ENCODE data around the gene CHCHD3. TPM values are rescaled to one million over a fixed set of nuclear protein-coding genes. Genes with fewer than 3 reads are reported as not detected.

The CHCHD3 gene
- polyA plus RNA-seq, 3 donors: 69.8 to 84.0 (median 76.4) TPM

GRCh38 chr7:132752431-132752830 lies 329.5 kb downstream of the CHCHD3 start:
- DNase-seq: no peak

GRCh38 chr7:132751244-132751647 lies 330.6 kb downstream of the CHCHD3 start:
- no peak for DNase-seq

- DNase-seq: peak; percentile 30
Measured at GRCh38 chr7:132750530-132751217, 331.2 kb downstream of the CHCHD3 start.

DNA sequence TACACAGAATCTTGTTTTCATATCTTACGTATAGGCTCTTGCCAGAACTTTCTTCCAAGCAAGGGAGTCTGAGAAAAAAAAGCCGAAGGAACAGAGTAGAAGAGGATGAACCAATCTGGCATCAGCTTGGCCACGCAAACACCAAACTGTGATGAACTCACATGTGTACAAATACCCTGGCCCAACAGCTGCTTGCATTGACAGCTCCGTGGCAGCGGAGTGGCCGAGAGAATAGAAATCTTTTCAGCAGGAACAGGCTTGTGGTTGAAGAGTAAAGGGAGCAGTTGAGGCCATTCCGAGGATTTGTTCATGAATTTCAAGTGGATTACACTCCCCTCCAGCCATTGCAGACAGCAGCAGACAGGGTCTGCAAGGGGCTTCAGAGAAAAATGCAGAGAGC lies 331.8 kb downstream of the CHCHD3 start:
- no peak for DNase-seq

DNA sequence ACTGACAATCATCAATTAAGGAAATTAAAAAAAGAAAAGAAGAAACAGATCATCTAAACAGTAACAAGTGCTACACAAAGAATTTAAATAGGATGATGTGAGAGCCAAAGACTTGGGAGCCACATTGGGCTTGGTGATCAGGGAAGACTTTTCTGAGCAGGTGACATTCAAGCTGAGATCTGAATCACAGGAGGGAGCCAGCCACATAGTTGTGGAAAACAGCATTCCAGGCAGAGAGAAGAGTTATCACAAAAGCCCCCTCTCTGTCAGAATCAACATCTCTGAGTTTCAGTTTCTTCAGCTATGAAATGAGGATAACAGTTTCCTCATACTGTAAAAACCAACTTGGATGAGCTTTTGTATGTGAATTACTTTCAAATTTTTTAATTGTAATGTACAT lies 336.4 kb downstream of the CHCHD3 start:
- DNase-seq: no peak

- DNase-seq: no peak
Measured at GRCh38 chr7:132743974-132744373, 337.9 kb downstream of the CHCHD3 start.

DNA sequence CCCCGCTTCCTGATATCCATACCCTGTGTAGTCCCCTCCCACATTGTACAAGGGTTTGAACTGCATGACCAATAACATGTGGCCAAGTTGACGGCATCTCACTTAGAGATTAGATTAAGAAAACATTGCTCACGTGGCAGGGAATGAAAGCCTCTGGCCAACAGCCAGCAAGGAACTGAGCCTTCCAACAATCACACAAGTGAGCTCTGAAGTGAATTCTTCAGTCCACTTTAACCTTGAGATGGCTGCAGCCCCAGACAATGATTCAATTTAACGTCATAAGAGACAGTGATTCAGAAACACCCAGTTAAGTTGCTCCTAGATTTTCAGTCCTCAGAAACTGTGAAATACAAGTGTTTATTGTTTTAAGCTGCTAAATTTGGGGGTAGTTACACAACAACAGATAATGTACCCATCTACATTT lies 339.7 kb downstream of the CHCHD3 start:
- no peak for DNase-seq

DNA sequence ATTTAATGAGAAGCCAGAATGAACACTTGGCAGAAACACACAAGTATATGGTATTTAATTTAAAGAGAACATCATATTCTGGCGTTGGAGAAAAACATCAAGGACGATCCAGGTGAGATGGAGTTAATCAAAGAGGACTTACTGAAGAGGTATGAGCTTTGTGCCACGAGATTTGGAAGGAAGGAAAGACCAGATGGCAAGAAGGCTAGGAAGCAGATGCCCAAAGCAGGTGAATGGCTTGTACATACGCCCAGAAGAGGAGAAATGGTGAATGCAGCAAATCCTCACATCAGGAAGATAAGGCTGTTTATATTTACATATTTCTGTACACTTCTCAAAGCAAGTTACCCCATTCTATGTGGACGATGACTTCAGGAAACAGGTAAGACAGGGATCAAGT lies 341.7 kb downstream of the CHCHD3 start:
- no peak for DNase-seq

DNA sequence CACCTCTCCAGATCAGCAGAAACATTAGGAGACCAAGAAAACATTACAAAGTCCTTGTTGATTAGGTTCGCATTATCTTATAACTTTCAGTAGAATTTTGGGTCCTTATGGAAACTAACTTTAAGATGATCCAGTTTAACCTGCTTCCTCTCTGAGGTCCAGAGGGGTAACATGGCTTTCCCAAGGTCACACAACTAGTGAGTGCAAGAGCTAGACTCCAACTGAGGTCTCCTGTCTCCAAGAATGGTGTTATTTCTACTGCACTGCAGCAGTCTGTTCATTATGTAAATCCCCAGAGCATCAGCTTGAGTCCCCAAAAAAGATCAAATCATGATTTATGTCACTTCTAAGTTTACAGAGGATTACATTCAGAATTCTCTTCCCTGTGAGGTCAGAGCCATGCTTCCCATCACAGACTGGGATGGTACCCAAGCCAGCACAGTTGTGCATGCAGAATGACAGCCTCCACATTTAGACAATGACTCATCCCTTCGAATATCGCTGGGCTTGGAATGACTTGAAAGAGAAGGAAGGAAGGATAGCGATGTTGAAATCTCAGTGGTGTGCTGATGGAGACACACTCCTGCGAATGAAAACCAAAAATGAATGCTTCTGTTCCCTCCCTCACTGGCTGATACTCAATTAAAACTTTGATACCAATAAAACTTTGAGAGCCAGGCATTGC lies 342.5 kb downstream of the CHCHD3 start:
- DNase-seq: no peak

DNA sequence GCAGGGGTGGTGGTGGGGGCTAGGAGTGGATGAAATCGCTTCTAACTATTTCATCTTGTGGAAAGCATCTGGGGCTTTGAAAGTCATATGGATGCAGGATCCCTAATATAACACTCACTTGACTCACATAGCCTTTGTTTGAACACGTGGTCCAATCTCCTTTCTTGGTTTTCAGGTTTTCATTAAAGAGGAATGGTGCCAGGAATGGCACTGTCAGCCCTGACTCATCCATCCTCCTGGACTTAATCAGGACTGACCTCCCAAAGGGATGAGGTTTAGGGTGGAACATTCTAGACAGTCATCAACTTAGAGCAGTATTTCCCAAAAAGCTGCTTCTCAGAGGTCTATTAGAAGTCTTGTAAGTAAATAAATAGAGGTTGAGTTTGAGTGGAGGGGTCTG lies 343.6 kb downstream of the CHCHD3 start:
- no peak for DNase-seq

GRCh38 chr7:132735476-132735875 lies 346.4 kb downstream of the CHCHD3 start:
- DNase-seq: peak; percentile 65

Other genes starting within 250 kb of the CHCHD3 start
- gene EXOC4, start 171.0 kb upstream of the CHCHD3 start, polyA plus RNA-seq (ENCODE audit: insufficient read length in 3 of 3): 10 to 100 TPM; 66.8 to 69.1 (median 67.4) TPM

Measured in renal pelvis (tissue), 4 donors.